DMS 273 (cell line): ENCODE results near the gene TOMM34.

Source experiments
- DNase-seq: peaks from one replicate; lab custom pipeline; 2025; ENCODE audit not compliant: unreplicated experiment; lab: John Stamatoyannopoulos, UW

Gene TOMM34

GRCh38 chr20:44936510-44936909 is 23.7 kb downstream of the TOMM34 start:
- DNase-seq: no peak

GRCh38 chr20:44932916-44933315 is 27.3 kb downstream of the TOMM34 start:
- no peak for DNase-seq

- no peak for DNase-seq
Observed at GRCh38 chr20:44931911-44932310, 28.3 kb downstream of the TOMM34 start.

DNA sequence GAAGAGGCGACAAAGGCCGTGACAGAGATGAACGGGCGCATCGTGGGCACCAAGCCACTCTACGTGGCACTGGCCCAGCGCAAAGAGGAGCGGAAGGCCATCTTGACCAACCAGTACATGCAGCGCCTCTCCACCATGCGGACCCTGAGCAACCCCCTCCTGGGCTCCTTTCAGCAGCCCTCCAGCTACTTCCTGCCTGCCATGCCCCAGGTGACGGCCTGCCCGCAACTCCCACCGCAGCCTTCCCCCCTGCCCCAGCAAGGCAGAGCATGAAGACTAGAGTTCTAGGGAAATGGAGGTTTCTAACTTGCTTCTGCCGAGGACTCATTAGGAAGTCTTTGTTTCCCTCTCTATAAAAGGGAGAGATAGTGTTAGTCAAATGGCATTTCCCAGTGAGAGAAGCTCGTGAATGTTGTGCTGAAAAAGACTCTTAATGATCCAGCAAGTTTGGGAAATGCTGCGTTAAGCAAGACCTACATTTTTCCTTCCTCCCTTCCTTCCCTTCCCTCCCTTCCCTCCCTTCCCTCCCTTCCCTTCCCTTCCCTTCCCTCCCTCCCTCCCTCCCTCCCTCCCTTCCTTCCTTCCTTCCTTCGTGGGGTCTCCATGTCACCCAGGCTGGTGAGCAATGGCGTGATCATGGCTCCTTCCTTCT is 29.6 kb downstream of the TOMM34 start:
- DNase-seq: no peak

DNA sequence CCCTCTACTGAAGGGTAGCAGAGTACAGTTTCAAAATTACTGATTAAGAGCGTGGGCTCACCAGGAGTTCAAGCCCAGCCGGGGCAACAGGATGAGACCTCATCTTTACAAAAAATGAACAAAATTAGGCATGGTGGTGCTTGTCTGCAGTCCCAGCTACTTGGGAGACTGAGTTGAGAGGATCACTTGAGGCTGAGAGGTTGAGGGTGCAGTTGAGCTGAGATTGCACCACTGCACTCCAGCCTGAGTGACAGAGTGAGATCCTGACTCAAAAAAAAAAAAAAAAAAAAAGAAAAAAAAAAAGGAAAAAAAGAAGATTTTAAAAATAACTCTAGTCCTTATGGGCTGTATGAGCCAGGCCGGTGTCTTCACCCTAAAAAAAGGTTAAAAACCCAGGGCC is 31.6 kb downstream of the TOMM34 start:
- DNase-seq: no peak

DNA sequence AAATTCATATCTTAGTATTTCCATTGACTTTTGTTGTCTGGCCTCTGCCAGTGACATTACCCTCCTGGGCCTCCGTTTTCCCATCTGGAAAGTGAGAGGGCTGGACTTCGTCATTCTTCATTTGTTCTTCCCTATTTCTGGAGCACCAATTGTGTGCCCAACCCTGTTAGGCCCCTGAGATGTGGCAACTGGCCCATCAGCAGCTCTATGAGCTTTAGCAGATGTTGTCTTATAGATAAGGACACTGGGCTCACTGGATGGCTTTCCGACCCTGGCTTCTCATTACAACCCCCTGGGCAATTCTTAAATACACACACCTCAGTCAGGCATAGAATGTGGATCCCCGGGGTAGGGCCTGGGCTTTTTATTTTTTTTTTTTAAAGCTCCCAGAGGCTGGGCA is 35.7 kb downstream of the TOMM34 start:
- DNase-seq: no peak

DNA sequence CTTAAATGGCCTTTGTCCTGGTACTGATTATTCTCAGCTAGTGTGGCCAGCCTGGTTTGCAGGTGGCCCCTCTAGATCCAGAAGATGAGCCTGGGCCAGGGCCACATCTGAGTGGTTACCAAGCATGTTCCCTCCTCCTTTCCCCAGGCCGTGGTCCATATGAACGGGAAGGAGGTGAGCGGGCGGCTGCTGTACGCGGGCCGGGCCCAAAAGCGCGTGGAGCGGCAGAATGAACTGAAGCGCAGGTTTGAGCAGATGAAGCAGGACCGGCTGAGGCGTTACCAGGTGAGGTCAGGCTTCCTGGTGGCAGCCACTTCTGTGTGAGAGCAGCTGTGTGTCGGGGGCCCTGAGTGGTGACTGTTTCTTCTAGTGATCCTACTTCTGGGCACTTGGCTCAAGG is 38.8 kb downstream of the TOMM34 start:
- no peak for DNase-seq

- DNase-seq: no peak
Observed at GRCh38 chr20:44918761-44919160, 41.4 kb downstream of the TOMM34 start.

DNA sequence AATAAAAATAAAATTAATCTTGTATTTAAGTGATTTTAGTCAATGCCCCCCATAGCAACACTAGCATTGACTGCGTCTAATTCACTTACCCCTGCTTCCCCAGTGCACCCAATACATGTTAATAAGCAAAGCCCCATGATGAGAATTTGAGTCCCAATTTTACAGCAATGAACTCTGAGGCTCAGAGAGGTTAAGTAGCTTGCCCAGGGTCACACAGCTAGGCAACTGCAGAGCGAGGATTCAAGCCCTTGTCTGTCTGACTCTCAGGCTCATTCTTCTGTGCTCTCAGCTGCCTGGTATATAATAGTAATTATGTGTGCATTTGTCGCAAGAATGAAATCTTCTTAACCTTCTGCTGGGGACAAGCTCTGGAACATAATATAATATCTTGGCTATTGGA is 41.9 kb downstream of the TOMM34 start:
- DNase-seq: no peak

DNA sequence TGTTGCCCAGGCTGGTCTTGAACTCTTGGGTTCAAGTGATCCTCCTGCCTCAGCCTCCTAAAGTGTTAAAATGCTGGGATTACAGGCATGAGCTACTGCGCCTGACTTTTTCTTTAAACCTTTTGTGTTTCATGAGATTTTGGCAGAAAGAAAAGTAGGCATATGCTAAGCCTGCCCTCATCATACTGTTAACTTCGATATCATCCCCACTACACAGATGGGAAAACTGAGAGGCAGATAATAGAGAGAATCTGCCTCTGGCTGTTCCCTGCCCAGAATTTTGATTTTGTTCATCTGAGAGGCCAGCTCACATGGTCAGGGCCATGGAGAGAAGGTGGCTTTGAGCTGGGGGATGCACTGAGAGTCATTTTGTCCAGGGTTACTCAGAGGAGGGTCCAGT is 42.8 kb downstream of the TOMM34 start:
- no peak for DNase-seq

DNA sequence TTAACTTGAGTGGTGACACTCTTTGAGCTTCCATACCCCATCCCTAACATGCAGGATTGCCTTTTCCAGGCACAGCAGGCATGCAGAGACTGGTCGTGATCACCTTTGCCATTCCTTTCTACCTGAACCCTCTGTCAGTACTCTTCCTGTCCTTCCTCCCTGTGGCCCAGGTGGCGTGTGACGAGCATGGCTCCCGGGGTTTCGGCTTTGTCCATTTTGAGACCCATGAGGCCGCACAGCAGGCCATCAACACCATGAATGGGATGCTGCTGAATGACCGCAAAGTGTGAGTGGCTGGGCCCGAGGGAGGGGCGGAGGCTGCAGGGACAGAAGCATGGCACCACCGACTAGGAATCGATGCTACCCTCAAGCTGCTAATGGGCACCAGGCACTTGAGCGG is 43.6 kb downstream of the TOMM34 start:
- no peak for DNase-seq

DNA sequence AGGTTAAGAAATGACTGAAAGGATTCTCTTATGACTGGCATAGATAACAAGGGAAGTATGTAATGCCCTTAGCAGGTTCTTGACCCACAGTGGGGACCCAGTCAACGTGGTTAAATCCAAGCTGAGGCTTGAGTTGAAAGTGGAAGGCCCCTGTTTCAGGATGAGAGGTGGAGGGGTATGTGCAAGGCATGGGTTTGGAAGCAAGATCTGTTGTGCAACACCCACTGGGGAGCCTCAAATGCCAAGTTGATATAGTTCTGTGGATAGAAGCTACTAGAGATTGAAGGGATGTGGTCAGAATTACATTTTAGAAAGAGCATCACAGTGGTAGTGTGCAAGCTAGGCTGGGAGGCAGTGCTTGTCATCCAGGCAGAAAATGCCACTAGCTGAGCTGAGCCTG is 45.3 kb downstream of the TOMM34 start:
- no peak for DNase-seq

DNA sequence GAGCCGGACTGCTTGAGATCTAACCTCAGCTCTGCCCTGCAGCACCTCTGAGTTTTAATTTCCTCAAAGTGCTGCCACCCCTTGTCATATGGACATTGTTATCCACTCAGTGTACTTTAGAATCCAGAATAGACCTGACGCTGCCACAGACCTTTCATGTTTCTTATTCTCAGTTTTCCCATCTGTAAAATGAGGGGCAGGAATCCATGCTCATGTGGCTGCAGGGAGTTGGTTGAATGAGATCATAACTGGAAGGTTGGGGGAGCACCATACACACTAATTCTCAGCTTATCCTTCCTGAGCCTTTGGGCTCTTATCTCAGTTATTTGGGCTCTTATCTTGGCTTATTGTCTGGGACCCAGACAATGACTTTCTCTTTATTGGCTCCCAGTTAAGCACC is 48.0 kb downstream of the TOMM34 start:
- no peak for DNase-seq

DNA sequence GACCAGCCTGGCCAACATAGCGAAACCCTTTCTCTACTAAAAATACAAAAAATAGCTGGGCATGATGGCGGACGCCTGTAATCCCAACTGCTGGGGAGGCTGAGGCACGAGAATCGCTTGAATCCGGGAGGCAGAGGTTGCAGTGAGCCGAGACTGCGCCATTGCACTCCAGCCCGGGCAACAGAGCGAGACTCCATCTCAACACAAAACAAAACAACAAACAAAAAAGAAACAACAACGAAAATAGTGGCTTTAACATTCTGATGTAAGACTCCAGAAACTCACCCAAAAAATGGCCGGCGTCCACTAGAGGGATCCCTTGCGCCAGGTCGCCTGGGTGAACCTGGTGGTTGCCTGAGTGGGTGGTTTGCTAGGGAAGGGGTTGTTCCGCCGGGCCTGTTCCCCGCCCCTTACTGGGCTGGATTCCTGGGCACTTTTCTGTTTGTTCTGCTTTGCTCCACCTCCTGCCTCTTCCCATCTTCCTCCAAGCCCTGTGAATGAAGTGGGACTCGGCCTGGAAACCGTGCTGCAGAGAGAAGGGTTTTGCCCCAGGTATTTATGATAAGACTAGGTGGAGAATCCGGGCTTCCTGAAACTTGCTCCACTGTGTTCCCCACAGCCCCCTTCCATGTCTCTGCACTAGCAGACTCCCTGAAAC is 48.8 kb downstream of the TOMM34 start:
- DNase-seq: peak; percentile 49

DNA sequence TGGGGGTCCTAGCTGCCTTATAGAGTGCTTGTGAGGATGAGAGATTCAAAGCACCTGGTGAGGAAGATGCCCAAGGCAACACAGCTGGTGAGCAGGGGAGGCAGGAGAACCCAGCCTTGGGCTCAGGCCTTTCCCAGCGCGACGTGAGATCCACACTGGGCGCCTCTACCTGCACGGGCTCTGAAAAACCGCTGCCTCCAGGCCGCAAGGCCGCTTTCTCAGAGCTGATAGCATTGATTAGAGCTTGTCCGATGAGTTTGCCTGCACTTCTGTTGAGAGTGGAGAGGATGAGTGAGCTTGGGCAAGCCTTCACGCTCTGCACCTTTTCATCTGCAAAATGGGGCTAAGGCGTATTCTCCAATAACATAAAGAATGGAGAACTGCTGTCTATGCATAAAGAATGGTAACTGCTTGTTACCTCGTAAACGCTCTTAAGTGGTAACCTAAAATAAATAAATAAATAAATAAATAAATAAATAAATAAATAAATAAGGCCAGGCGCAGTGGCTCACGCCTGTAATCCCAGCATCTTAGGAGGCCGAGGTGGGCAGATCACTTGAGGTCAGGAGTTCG is 49.4 kb downstream of the TOMM34 start:
- DNase-seq: no peak

DNA sequence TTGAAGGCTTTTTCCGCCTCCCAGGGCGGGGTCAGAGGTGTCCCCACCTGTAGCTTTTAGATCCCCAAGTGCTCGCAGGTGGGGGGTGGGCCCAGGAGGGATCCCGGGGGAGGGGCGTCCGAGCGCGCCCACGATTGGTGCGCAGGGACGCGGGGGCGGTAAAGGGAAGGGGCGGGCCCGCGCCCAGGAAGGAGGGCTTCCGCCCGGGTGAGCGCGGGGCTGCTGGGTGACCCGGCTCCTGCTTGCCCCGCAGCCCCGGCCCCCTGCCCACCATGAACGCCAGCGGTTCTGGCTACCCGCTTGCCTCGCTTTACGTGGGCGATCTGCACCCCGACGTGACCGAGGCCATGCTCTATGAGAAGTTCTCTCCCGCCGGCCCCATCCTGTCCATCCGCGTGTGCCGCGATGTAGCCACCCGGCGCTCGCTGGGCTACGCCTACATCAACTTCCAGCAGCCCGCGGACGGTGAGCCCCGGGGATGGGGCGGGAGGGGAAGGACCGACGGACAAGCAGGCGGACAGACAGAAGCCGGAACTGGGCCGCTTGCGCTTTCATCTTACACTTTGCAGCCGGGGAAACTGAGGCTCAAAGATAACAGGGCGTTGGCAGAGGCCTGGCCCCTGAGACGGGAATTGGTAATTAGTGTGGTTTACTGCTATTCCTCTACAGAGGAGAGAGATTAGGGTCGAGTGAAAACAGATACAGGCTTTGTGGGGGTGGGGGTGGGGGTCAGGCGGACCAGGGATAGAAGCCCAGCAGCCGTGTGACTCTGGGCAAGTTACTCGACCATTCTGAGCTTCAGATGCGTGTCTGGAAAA is 50.1 kb downstream of the TOMM34 start, which contains the start of gene PABPC1L:
Gene PABPC1L, plus strand, starts transcription at position 189 of the 818 bp plus-strand sequence. Its CDS starts 84 bp downstream, at position 273.
- DNase-seq: peak; percentile 88

GRCh38 chr20:44908987-44909871 is 51.0 kb downstream of the TOMM34 start:
- peak; percentile 55 for DNase-seq

DNA sequence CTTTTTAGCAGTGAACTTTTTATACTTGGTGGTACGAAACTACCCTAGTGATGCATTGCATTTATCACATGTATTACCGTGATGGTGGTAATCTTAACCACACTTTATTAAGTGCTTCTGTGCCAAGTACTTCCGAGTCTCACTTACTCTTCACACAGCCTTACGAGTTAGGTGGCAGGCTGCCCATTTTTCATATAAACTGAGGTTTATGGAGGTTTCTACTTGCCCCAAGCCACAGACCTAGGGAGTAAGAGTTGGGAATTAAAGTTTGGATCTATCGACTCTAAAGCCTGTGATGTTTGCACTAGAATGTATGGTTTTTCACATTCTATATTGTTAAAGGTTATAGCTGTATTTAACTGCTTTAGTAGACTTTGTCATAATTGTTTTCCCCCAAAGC is 55.8 kb downstream of the TOMM34 start:
- no peak for DNase-seq

DNA sequence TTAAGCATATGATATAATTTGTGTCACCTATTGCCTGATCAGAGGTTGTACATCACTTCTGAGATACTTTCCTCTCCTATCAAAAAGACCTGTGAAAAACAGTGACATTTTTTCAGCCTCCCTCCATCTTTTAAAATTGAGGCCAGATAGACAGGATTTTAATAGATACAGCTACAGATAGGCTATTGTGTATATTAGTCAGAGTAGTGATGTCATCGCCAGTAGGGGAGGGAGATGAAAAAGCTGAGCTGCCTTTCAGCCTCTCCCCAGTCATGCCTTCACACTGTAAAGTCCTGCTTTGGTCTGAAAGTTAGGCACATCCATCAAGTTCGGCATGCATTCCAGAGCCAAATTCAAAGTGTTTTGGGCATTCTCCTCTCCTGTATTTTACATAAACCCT is 58.2 kb downstream of the TOMM34 start:
- no peak for DNase-seq

GRCh38 chr20:44900231-44900854 is 59.9 kb downstream of the TOMM34 start:
- DNase-seq: no peak
